AG04449 (cell line): ENCODE measurements around the gene ZNF354C.

Experiments
- CTCF ChIA-PET: fragments of 350-600 bp; formaldehyde crosslinking; extraction: SDS; loops from one replicate; lab custom pipeline; 2021; ENCODE audit warnings: antibody characterized with exemption; lab: Yijun Ruan, JAX
- POLR2A ChIA-PET: fragments of 400-600, 350-600 bp; formaldehyde crosslinking; extraction: SDS; loops from one replicate; lab custom pipeline; 2020; ENCODE audit warnings: antibody characterized with exemption, inconsistent platforms; lab: Yijun Ruan, JAX
- DNase-seq: peaks from one replicate; pipeline ENCODE4 v3.0.0-alpha.2; 2010; ENCODE audit warnings: low read depth, low spot score
- H3K4me3 ChIP-seq: 2 replicates; pipeline ENCODE4 v1.5.1; 2011; ENCODE audit warnings: low read depth, mild to moderate bottlenecking, control low read depth, low read length
- TF ChIP-seq, protein P1 (sequence below): IDR thresholded peaks from one replicate; pipeline ENCODE4 v1.5.1; 2011; ENCODE audit warnings: mild to moderate bottlenecking, moderate library complexity, low read length, control low read depth, inconsistent platforms; ENCODE audit not compliant: insufficient read depth; ENCODE audit errors: missing control alignments

The ZNF354C gene

DNA sequence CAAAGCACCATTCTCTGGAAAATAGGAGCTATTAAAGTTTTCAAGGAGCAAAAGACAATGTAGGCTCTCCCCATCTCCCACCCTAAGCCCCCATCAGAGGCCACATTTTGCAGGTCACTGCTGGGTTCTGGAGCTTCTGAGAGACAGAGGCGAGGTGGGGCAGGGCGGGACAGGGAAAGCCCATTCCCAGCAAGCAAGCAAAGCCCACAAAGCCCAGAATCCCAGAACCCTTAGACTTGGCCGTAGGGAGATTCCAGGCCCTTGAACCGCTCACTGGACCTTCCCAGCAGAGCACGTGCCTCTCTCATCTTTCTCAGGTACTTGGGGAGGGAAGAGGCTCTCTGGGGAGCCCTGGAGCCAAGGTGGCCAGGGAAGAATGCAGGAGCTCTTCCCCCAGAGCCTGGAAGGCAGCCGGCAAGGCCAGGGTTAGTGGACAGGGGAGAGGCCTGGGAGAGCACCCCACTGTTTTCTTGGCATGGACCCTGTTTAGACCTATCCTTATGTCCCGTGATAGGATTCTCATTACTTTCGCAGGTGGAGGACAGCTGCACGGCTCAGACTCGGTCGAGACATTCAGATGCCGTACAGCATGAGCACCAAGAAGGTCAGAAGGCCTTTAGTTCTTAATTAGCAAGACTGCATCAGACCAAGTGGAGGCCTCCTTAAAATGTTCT, 52.4 kb downstream of the ZNF354C start:
- TF ChIP-seq, protein P1, sequence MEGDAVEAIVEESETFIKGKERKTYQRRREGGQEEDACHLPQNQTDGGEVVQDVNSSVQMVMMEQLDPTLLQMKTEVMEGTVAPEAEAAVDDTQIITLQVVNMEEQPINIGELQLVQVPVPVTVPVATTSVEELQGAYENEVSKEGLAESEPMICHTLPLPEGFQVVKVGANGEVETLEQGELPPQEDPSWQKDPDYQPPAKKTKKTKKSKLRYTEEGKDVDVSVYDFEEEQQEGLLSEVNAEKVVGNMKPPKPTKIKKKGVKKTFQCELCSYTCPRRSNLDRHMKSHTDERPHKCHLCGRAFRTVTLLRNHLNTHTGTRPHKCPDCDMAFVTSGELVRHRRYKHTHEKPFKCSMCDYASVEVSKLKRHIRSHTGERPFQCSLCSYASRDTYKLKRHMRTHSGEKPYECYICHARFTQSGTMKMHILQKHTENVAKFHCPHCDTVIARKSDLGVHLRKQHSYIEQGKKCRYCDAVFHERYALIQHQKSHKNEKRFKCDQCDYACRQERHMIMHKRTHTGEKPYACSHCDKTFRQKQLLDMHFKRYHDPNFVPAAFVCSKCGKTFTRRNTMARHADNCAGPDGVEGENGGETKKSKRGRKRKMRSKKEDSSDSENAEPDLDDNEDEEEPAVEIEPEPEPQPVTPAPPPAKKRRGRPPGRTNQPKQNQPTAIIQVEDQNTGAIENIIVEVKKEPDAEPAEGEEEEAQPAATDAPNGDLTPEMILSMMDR, result no peak
- ChIA-PET POLR2A (no interaction called here), CTCF (no interaction called here)
- H3K4me3 ChIP-seq, result no peak overlapping the region
- DNase-seq, result no peak

DNA sequence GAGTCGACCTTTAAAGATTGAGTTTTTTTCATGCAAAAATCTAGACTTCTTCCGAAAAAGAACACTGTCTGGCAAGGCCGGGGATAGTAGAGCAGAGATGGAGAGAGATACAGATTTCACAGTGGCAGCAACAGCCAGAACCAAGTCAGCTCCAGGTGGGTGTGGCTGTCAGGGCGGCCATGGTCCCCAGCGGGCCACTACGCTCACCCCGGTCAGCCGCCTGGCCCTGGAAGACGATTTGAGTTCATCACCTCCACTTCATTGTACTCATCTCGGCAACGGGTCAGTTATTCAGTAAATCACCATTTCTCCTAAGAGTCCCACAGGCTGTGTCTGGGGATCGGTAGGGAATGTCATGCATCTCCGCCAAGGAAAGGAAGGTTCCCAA, 53.0 kb downstream of the ZNF354C start:
- no peak overlapping the region for H3K4me3 ChIP-seq
- ChIA-PET CTCF (no interaction called here), POLR2A (no interaction called here)
- no peak for DNase-seq
- TF ChIP-seq, protein P1, result no peak

DNA sequence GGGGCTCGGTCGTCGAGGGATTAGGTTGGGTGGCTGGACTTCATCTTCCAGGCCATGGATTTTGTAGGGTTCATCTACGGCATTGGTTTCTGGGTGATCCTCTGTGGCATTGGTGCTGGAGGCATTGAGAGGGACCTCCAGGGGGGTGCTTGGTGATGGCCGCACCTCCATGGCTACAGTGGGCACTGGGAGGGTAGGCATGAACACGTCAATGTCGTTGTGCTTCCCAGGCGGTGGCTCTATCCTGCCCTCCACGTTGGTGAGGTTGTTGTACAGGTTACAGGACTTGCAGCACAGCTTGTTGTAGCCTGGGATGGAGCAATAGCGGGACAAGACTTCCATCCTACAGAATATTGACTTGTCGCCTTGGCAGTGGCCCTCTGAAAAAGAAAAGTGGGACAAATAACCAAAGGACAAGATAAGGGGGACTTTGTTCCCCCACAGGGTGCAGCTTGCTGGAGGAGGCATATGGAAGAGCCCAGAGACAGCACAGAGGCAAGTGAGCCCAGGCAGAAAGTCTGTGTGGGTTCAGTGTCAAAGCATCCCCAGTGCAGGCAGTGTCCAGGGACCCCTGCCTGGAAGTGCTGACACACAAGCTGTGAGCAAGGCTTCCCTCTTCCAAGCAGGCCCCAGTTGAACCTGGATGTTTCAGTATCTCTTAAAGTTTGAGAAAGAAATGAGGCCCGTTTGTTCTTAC, 53.9 kb downstream of the ZNF354C start:
- POLR2A ChIA-PET, result no interaction called here
- CTCF ChIA-PET, result no interaction called here
- TF ChIP-seq, protein P1, result no peak
- H3K4me3 ChIP-seq, result no peak overlapping the region
- DNase-seq, result no peak

DNA sequence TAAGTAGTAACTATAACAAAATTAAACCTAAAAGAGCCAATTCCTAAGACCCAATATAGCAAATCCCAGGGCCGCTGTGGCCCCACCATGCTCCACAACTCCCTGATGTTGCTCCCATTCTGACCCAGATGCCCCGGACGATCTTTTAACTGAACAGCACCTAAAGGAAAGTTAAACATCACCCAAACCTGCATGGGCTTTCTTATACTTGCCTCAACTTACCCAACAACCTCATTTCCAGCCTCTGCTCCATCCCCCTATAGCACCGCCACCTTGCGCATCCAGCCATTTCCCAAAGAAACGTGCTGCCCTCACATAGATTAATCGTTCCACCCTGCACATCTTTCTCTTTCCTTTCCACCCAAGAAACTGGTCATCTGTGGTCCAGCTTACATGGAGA, 54.6 kb downstream of the ZNF354C start:
- H3K4me3 ChIP-seq, result no peak overlapping the region
- TF ChIP-seq, protein P1, result no peak
- POLR2A ChIA-PET, result no interaction called here
- CTCF ChIA-PET, result no interaction called here
- DNase-seq, result no peak

DNA sequence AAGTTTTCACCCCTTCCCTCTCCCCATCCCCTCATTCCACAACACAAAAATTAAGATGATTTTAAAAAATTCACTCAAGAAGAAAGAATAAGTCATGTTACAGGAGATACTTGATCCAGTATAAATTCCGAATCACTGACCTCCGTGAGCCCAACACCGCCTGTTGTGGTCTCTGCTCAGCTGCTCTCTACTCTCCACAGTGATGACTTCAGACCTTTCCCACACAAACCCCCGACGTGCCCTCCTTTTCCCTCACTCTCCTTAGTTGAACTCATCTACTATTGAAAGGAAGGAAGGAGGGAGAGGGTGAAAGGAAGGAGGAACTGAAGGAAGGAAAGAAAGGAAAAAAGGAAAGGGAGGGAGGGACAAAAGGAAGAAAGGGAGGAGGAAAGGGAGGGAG, 55.1 kb downstream of the ZNF354C start:
- TF ChIP-seq, protein P1, result no peak
- DNase-seq, result no peak
- ChIA-PET POLR2A (no interaction called here), CTCF (no interaction called here)
- no peak overlapping the region for H3K4me3 ChIP-seq

DNA sequence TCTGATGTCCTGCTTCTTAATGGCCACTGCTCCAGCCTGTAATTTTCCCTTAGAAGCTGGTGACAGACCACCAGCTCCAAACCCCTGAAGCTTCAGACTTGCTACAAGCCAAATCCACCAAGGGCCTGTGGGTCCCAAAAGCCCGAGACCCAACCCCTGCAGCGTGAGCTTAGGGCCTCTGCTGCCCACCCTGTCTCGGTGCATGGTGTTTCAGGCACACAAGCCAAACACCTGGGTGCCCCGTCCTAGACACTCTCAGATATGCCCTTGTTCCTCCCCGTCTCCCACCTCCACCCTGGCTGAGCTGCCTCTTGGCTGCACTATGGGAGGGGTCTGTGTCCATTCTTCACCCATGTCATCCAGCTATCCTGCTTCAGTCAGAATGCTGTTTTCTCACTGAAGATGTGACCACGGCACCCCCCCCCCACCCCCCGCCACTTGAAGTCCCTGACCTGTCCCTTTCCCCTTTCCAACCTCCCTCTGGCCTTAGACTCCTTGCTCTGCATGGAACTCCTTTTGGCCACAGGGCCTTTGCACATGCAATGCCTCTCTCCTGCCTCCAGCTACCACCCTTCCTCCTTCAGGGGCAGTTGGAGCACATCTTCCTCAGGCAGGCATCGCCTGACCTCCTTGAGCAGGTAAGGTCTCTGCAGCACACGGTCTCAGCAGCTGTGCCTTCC, 55.8 kb downstream of the ZNF354C start:
- no peak overlapping the region for H3K4me3 ChIP-seq
- ChIA-PET CTCF (no interaction called here), POLR2A (no interaction called here)
- TF ChIP-seq, protein P1, result no peak
- DNase-seq, result no peak
